Hematopoietic multipotent progenitor cell treated with erythropoietin and hydrocortisone succinate and interleukin-3 and kit ligand, for 8 days (in vitro differentiated cells): ENCODE data around the gene CDIPT.
A peak's percentile ranks its signal among the peaks of the same experiment; 100 is the strongest.
"Not testable (repeated sequence)": the region's sequence is repeated elsewhere in the genome, so short reads cannot be mapped to it uniquely, and the experiment has no call there.

Experiments
- DNase-seq: peaks from one replicate; pipeline ENCODE4 v3.0.0-alpha.2; 2015

Gene CDIPT

DNA sequence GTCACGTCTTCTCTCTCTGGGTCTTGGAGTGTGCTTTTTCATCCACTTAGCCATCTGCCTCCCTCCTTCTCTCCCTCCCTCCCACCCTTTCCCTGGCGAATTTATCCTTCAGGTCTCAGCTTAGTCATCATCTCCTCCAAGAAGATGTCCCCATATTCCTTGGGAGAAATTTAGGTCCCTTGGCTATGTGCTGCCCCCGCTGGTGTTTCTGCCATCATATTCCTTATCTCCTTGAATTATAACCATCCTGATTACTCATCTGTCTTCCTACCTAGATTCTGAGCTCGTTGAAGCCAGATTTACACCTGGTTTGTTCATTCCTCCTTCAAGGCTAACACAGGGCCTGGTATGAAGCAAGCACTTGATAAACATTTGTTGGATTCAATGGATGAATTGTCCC lies 31.3 kb upstream of the CDIPT start:
- no peak for DNase-seq

DNA sequence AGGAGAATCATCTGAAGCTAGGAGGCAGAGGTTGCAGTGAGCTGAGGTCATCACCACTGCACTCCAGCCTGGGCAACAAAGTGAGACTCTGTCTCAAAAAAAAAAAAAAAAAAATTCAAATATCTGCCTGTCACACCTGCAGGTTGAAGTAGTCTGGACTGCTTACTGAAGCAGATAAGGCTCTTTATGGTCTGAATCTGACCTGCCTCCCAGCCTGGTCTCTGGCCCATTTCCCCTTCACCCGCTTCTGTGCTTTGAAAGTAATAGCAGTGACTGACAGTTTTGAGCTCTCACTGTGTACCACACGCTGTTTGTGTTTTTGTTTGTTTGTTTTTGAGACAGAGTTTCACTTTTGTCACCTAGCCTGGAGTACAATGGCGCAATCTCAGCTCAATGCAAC lies 30.5 kb upstream of the CDIPT start:
- DNase-seq, result no peak

DNA sequence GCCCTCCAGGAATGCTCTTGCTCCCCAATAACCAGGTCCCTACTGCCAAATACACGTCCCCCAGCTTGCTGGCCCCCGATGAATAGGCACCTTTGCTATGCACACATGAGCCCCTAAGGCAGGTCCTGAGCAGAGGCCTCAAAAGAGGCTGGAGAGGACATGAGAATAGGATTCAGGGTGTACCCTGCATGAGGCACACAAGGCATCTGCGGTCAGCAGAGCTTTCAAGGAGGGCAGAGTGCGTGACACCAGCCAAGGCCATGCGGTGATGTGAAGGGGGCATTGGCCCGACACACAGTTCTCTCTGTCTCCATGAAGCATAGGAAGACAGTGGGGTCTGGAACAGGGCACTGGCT lies 29.4 kb upstream of the CDIPT start:
- DNase-seq, result no peak

DNA sequence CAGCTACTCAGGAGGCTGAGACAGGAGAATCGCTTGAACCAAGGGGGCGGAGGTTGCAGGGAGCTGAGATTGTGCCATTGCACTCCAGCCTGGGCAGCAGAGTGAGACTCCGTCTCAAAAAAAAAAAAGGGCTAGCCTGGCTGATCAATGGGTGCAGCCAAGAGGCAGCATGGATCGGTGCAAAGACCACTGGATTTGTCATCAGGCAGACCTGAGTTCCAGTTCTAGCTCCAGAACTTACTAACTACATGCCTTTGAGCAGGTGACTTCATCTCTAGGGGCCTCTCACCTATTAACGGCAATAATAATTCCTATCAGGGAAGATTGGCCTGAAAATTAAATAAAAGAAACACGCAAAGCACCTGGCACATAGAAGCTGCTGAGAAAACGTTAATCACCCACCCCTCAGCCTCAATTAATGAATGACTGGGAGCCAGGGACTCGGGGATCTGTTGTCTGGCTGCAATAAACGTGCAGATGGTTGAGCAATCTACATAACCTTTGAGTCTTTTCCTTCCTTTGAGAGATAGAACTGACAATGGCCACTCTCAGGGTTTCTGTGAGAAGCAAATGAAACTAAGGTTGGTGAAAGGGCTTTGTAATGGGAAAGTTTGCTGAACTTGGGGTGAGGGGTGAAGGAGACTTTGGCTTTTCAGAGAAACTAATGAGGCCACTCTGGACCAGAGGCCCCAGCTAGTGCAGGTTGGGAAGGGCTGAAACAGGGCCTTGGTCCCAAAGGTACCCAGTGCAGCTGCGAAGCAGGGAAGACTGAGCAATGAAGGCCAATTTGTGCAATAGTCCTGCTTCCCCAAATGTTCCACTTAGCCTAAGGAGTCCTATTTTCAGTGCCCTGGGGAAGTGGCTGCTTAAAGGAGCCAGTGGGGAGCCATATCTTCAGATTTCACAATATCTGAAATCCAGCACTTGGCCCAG lies 28.8 kb upstream of the CDIPT start:
- no peak for DNase-seq

DNA sequence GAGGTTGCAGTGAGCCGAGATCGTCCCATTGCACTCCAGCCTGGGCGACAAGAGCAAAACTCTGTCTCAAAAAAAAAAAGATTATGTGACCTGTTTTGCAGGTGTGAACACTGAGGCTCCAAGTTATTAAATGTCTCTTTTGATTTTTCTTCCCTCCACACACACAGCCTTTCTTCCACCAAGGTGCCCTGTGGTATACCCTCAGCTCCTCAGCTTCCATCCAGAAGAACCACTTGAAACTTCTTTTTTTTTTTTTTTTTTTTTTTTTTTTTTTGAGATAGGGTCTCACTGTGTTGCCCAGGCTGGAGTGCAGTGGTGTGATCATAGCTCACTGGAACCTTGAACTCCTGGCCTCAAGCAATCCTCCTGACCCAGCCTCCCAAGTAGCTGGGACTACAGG lies 26.3 kb upstream of the CDIPT start:
- not testable (repeated sequence) for DNase-seq

DNA sequence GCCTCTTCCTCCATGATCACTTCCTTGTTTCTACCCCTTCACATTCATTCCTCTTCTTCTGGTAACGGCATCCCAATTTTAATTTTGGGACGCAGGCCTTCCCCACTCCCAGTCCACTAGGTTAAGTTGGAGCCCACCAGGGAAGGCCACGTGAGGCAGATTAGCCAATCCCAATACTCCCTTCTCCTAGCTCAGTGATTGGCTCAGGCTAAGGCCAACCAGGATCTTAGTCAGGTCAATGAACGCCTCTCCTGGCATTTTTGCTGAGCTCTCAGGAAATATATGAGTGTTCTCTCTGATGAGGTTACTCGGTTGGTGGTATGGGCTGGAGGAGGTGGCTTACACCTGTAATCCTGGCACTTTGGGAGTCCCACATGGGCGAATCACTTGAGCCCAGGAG lies 21.0 kb upstream of the CDIPT start:
- no peak for DNase-seq

DNA sequence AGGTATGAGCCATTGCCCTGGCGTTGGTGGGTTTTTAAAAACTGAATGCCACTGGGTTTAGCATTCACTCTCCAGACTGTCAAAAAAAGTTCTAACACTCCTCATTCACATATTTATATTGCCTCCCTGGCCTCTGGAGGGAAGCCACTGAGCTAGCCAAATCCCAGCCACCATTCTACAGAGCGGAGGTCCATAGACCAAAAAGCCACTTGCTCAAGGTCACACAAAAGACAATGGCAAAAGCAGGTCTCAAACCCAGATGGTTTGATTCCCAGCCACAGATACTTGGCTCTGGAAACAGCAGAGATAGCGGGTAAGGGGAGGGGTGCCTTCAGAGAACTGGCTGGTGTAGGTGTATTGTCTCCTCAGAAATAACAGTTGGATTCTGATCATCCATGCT lies 18.0 kb upstream of the CDIPT start:
- no peak for DNase-seq

DNA sequence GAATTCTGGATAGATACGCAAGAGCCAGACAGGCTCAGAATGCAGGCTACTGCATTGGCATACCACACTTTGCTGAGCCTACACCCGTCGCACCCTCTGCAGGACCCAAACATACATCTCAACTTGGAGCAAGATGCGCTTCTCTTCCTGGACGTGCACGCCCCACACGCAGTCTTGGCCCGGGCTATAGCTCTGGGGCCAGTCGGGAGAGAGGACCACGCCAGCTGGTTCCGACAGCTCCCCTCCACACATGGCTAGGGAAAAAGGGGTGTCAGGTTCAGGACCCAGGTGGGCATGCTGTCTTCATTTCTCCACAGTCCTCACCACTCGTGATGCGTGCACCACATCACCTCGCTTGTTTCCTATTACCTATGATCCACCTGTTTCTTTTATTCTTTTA lies 15.1 kb upstream of the CDIPT start:
- no peak for DNase-seq

DNA sequence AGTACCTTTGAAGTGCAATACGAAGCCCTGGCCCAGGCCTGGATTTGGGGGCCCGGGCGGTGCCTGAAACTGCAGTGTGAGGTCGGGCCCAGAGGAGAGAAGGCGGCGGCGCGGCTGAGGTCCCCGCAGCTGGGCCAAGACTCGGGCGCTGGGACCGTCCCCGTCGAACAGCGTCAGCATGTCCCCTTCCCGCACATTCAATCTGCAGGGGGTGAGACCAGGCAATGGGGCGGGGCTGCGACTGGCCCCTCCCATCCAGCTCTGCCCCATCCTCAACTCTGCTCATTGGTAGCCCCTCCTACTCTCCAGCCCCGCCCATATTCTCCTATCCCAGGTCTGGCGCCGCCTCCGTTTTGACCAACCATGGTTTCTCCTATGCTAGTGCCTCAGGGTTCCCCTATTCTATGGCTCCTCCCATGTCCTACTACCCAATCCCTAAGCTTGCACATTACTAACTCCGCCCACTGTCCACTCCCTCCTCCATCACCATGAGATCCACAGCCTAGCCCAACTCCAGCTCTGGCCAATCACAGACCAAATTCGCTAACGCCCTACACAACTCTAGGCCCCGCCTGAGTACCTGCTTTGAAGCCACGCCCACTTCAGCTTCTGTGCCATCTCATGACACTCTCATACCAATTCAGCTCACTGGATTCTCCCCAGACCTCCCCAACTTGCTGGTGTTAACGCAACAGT lies 14.4 kb upstream of the CDIPT start:
- peak; percentile 91 for DNase-seq

DNA sequence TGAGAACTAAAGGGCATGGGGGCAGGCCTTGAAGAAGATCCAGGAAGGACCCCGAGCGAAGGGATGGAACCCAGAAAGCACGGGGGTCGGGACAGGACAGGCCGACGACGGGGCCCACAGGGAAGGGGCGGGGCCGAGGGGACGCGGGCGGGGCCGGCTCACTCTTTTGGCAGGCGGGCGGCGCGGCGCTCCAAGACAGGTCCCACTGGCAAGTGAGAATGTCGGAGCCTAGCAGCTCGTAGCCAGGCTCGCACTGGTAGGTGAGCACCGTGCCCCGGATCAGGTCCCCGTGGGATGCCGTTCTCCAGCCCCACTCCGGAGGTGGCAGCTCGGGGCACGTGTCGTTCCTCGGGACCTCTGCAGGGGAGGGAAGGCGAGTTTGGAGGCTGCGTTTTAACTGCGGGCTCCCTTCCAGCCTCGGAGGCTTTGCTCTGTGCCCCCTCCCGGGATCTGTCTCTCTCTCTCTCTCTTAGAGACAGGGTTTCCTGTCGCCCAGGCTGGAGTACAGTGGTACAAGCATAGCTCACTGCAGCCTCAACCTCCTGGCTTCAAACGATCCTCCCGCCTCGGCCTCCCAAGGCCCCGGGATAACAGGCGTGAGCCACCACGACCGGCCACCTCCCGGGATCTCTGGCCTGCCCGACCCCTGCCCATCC lies 13.7 kb upstream of the CDIPT start:
- no peak for DNase-seq

DNA sequence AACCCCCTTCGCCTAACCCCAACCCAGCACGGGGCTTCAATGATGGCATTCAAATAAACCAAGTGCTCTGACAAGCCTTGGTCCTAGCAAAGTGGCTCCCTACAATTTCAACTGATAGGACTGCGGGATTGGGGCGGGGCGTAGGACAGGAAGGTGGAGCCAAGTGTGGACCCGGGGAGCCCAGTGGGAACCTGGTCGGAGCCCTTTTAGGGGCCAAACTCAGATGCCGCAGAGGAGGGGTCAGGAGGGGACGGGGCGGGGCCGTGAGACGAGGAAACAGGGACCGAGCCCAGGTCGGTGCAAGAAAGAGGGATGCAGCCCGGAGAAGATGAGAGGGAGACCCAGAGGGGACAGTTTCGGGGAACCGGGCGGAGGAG lies 13.2 kb upstream of the CDIPT start:
- DNase-seq, result peak; percentile 24

DNA sequence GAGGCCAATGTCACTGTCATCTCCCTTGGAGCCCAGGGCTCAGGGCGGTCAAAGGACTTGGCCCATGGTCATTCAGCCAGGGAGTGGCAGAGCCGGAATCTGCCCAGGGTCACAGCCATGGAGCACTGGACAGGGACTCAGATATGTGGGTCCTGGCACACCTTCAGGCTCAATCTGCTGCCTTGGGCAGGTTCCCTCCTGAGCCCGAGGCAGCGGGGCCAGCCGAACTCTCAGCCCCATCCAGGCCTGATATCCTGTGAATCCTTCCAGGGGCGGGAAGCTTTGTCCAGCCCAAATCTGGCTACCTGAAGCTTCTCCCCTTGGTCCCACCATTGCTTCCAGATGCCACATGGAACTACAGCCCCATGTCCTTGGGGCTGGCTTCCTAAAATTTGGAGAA lies 12.2 kb upstream of the CDIPT start:
- no peak for DNase-seq

DNA sequence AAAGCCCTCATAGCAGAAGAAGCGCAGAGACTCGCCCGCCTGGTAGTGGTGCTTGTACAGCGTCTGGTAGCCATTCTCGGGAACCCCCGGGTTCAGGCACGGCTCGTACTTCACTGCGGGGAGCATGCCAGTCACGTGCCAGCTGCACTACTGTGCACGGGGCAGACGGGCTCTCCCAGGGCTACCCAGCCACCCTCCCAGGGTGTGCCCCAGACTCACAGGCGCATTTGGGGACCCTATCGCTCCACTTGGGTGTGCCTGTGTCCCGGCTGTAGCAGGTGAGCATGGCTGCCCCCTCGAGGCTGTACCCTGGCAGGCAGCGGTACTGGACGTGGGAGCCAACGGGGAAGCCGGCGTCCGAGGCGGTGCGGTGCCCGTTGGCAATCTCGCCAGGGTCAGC lies 10.3 kb upstream of the CDIPT start:
- no peak for DNase-seq

DNA sequence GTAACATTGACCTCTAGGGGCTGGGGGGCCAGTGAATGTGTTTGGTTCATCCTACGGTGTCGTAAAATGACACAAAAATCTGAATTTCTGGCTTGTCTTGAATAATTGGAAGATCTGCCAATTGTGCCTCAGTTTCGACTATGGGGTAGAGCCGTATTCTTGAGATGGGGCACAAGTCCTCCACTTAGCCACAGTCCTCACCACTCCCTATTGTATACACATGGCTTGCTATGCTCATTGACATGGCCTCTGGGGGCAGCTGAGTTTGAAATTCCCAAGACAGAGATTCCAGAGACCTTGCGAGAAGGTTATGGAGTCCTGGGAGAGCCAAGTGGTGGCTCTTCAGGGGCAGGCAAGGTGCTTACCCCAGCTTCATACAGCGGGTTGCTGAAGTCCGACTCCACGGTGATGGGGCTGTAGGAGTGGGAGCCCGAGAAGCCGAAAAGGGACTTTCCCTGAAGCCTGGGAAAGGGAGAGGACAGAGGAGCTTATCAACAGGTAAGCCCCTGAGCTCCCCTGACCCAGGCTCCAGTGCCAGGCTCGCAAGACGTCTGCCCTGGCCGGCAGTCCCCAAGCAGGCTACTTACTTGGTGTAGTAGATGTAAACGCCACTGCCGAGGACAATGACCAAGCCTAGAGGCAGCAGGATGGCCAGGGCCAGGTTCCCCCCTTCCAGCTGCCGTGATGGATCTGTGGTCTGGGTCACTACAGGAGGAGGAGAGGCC lies 9.0 kb upstream of the CDIPT start:
- no peak for DNase-seq

DNA sequence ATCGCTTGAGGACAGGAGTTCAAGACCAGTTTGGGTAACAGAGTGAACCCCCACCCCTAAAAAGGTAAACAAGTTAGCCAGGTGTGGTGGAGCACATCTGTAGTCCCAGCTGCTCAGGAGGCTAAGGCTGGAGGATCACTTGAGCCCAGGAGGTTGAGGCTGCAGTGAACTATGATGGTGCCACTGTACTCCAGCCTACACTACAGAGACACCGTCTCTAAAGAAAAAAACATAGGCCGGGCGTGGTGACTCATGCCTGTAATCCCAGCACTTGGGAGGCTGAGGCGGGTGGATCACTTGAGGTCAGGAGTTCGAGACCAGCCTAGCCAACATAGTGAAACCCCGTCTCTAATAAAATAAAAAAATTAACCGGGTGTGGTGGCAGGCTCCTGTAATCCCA lies 6.0 kb upstream of the CDIPT start:
- DNase-seq, result not testable (repeated sequence)

DNA sequence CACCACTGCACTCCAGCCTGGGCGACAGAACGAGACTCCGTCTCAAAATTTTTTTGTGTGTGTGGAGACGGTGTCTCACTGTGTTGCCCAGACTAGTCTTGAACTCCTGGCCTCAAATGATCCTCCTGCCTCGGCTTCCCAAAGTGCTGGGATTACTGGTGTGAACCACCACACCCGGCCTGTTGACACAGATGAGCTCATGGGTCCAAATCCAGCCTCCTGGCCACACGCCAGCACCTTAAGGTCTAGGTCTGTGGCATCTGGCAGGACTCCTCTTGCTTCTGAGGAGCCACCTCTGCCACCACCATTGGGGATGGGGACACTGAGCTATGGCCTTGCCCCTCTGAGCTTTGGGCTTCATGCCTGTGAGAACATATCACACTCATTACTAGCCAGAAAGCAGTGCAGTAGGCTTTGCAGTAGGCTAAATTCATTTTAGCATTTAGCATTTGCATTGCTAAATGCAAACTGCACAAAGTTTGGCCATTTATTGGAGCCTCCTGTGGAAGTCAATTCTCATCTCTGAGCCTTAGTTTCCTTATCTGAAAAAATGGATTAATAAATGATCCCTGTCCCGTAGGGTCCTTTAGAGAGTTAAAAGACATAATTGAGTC lies 5.5 kb upstream of the CDIPT start:
- DNase-seq, result peak; percentile 39

DNA sequence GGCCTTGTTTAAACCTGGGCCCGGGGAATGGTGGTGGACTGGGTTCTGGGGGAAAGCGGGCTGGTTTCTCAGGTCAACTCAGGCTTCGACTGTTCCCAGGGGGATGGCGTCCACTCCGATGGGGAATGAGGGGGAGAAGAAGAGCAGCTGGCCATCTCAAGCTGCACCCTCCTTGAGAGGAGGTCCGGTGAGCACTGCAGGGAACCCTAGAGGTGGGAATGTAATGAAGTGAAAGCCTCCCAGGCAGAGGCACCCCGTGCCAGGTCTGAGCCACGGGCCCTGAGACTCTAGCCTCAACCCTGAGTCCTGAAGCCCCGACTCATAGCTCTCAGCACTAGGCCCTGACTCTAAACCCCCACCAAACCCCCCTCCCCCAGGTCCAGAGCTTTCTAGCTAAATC lies 1.2 kb upstream of the CDIPT start:
- DNase-seq, result no peak

DNA sequence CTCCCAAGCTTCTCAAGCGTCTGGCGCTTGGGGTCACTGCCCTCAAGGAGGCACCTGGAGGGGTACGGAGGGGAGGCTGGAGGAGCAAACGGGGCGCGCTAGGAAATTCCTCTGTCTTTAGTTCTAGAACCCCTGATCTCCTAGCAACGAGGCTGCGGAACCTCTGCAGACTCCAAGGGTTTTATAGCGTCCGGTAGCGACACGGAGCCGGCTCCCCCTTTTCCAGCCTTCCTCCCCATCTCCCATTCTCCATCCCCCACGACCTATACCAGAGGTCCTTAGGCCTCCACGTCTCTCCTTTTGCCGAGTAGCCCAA lies 601 bp upstream of the CDIPT start:
- no peak for DNase-seq

DNA sequence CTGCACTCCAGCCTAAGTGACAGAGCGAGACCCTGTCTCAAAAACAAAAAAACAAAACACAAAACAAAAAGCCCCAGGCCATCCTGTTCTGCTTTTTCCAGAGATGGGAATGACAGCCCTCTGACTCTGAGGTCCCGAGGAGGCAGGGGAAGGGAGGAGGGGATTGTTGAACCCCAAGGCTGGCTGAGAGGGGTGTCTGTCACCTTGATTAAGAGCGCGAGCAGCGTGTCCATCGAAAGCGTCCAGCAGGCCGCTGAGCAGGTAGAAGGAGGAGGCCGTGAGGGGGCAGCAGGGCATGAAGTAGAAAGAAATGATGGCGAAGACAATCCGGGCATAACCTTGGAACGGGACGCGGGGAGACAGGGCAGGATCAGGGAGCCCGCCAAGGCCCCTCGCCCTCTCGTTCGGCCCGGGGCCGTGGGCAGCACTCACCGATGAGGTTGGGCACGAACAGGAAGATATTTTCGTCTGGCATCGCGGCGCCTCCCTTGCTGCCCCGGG lies 593 bp downstream of the CDIPT start:
- DNase-seq, result peak; percentile 21

DNA sequence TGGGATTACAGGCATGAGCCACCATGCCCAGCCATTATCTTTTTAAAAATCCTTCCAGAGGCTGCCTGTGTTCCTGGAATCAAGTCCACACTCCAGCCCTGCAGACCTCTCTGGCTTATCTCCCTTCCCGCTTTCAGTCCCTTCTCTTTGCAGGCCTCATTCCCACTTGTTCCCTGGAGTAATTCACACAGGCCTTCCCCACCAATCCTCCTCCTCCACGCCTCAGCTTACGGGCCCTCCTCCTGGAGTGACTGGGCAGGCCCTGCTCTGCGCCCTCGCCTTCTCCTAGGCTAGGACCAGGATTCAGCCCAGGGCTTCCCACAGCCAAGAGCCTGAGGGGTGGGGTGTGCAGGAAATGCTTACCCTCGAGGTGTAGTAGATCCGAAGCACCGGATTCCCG lies 2.8 kb downstream of the CDIPT start:
- DNase-seq, result no peak

DNA sequence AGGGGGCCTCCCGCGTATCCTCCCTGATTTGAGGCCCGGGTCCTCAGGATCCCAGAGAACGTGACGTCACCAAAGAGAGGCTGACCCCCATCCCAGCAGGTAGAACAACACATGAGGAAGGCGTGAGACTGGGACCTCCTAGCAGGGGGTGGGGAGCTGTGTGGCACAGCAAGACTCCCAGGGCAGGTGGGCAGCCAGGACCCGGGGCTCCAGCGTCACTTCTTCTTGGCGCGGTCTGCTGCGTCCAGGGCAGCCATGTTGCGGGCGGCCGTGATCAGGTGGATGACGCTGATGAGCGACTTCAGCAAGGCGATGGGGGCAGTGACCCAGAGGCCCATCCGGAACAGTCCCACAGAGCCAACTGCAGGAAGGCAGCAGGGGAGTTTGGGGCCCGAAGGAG lies 4.1 kb downstream of the CDIPT start:
- no peak for DNase-seq

DNA sequence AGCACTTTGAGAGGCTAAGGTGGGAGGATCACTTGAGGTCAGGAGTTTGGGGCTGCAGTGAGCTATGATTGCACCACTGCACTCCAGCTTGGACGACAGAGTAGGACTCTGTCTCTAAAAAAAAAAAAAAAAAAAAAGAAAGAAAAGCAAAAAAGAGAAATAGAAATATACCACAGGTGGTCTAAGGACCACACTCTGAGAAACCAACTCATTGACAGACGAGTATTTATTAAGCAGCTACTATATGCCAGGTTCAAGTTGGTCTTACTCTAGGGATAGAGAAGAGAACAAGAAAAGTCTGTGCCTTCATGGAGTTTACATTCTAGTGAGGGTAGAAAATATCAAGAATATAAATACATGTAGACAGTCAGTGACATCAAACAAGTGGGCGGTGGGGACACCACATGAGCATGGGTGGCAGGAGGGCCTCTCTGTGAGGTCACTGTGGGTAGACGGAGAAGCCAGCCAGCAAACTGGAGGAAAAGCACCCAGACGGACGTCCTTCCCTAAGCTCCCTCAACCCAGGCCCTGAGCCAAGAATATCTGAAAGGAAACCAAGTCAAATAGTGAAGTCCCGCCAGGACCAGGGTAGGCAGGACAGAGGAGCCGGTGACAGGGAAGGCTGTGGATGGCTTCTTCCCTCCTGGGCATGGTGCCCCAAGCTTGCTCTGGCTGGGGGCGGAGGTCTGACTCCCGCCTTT lies 4.7 kb downstream of the CDIPT start:
- no peak for DNase-seq
